ENCODE measurements around the gene SETBP1. TPM values are rescaled to one million over a fixed set of nuclear protein-coding genes. Genes with fewer than 3 reads are reported as not detected.

Gene SETBP1
- total RNA-seq, 1 experiment from 2014 or later, result 4.0 TPM

GRCh38 chr18:44747157-44747556 lies 66.5 kb downstream of the SETBP1 start:
- Mint-ChIP-seq H3K27me3 (ENCODE audit: insufficient read depth, unreplicated experiment) (no peaks in the 10 kb centered on the region), H3K27ac (ENCODE audit: unreplicated experiment) (no peak overlapping the region), H3K36me3 (ENCODE audit: insufficient read depth, unreplicated experiment) (no peaks in the 10 kb centered on the region), H3K4me3 (ENCODE audit: unreplicated experiment) (no peak overlapping the region), H3K4me1 (ENCODE audit: low read depth, unreplicated experiment) (peaks cover 13% of the 10 kb centered on the region), H3K9me3 (ENCODE audit: unreplicated experiment) (no peaks in the 10 kb centered on the region)
- POLR2A ChIA-PET, result interaction anchor here (0.7 kb wide), 1 partner anchor 47 kb away, joined by 3 read pairs; no protein-coding TSS in a partner anchor
- H3K9me3 ChIP-seq, result no peaks in the 10 kb centered on the region
- H3K36me3 ChIP-seq (ENCODE audit: control insufficient read depth, insufficient read depth, low read length), result no peaks in the 10 kb centered on the region
- CTCF ChIA-PET, result no interaction called here
- intact Hi-C loops (cut with micrococcal nuclease; ENCODE audit: unreplicated experiment), result no loop called here
- H3K4me3 ChIP-seq (ENCODE audit: low read depth, low read length), result no peak overlapping the region
- no peak for DNase-seq
- no TSS peak for BruUV-seq (replicated peaks)
- H3K4me1 ChIP-seq, result no peaks in the 10 kb centered on the region
- H3K27me3 ChIP-seq (replicated peaks; ENCODE audit: control insufficient read depth, insufficient read depth, low read length), result no peaks in the 10 kb centered on the region
- TF ChIP-seq, protein P1, sequence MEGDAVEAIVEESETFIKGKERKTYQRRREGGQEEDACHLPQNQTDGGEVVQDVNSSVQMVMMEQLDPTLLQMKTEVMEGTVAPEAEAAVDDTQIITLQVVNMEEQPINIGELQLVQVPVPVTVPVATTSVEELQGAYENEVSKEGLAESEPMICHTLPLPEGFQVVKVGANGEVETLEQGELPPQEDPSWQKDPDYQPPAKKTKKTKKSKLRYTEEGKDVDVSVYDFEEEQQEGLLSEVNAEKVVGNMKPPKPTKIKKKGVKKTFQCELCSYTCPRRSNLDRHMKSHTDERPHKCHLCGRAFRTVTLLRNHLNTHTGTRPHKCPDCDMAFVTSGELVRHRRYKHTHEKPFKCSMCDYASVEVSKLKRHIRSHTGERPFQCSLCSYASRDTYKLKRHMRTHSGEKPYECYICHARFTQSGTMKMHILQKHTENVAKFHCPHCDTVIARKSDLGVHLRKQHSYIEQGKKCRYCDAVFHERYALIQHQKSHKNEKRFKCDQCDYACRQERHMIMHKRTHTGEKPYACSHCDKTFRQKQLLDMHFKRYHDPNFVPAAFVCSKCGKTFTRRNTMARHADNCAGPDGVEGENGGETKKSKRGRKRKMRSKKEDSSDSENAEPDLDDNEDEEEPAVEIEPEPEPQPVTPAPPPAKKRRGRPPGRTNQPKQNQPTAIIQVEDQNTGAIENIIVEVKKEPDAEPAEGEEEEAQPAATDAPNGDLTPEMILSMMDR (IDR thresholded peaks at IDR 0.05; ENCODE audit: insufficient read depth in 1 of 2, low read depth in 1 of 2, low read length in 1 of 2, severe bottlenecking in 1 of 2, unreplicated experiment in 1 of 2), result no peak

GRCh38 chr18:44748582-44748981 lies 67.9 kb downstream of the SETBP1 start:
- ChIA-PET POLR2A (no interaction called here), CTCF (no interaction called here)
- TF ChIP-seq, protein P1 (IDR thresholded peaks at IDR 0.05; ENCODE audit: insufficient read depth in 1 of 2, low read depth in 1 of 2, low read length in 1 of 2, severe bottlenecking in 1 of 2, unreplicated experiment in 1 of 2), result no peak
- intact Hi-C loops (cut with micrococcal nuclease; ENCODE audit: unreplicated experiment), result no loop called here
- H3K4me1 Mint-ChIP-seq (ENCODE audit: low read depth, unreplicated experiment), result peaks cover 13% of the 10 kb centered on the region
- H3K27me3 Mint-ChIP-seq (ENCODE audit: insufficient read depth, unreplicated experiment), result no peaks in the 10 kb centered on the region
- no peaks in the 10 kb centered on the region for H3K4me1 ChIP-seq
- no TSS peak for BruUV-seq (replicated peaks)
- no peak overlapping the region for H3K4me3 ChIP-seq (ENCODE audit: low read depth, low read length)
- DNase-seq, result no peak
- H3K36me3 Mint-ChIP-seq (ENCODE audit: insufficient read depth, unreplicated experiment), result no peaks in the 10 kb centered on the region
- H3K4me3 Mint-ChIP-seq (ENCODE audit: unreplicated experiment), result no peak overlapping the region
- H3K27ac Mint-ChIP-seq (ENCODE audit: unreplicated experiment), result no peak overlapping the region
- no peaks in the 10 kb centered on the region for H3K36me3 ChIP-seq (ENCODE audit: control insufficient read depth, insufficient read depth, low read length)
- no peaks in the 10 kb centered on the region for H3K9me3 ChIP-seq
- no peaks in the 10 kb centered on the region for H3K27me3 ChIP-seq (replicated peaks; ENCODE audit: control insufficient read depth, insufficient read depth, low read length)
- H3K9me3 Mint-ChIP-seq (ENCODE audit: unreplicated experiment), result no peaks in the 10 kb centered on the region

DNA sequence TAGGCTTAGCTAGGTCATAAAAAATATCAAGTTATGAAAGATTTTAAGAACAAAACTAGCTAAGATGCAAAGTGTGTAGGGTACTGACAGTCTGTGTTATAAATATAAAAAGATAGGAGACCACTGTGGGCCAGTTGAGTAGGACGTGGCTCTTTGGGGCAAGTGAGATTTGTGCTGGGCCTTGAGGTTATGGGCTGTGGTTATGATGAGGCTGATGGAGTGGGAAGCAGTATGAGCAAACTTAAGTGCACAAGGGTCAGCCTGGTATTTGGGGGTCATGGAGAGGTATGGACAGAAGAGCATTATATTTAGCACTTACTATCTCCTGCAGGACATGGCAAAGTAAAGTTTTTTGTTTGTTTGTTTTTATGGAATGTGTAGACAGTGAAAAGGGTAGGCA lies 70.1 kb downstream of the SETBP1 start:
- no peak for DNase-seq
- ChIA-PET POLR2A (no interaction called here), CTCF (no interaction called here)
- peaks cover 13% of the 10 kb centered on the region for H3K4me1 Mint-ChIP-seq (ENCODE audit: low read depth, unreplicated experiment)
- no peaks in the 10 kb centered on the region for H3K27me3 Mint-ChIP-seq (ENCODE audit: insufficient read depth, unreplicated experiment)
- Histone ChIP-seq H3K27me3 (replicated peaks; ENCODE audit: control insufficient read depth, insufficient read depth, low read length) (no peaks in the 10 kb centered on the region), H3K4me1 (no peaks in the 10 kb centered on the region), H3K4me3 (ENCODE audit: low read depth, low read length) (no peak overlapping the region), H3K9me3 (no peaks in the 10 kb centered on the region), H3K36me3 (ENCODE audit: control insufficient read depth, insufficient read depth, low read length) (no peaks in the 10 kb centered on the region)
- no peaks in the 10 kb centered on the region for H3K9me3 Mint-ChIP-seq (ENCODE audit: unreplicated experiment)
- H3K4me3 Mint-ChIP-seq (ENCODE audit: unreplicated experiment), result no peak overlapping the region
- TF ChIP-seq, protein P1 (IDR thresholded peaks at IDR 0.05; ENCODE audit: insufficient read depth in 1 of 2, low read depth in 1 of 2, low read length in 1 of 2, severe bottlenecking in 1 of 2, unreplicated experiment in 1 of 2), result no peak
- H3K36me3 Mint-ChIP-seq (ENCODE audit: insufficient read depth, unreplicated experiment), result no peaks in the 10 kb centered on the region
- intact Hi-C loops (cut with micrococcal nuclease; ENCODE audit: unreplicated experiment), result no loop called here
- H3K27ac Mint-ChIP-seq (ENCODE audit: unreplicated experiment), result no peak overlapping the region
- BruUV-seq (replicated peaks), result no TSS peak
